DOHH2 (cell line): ENCODE results near the gene PIP5K1A.

ENCODE experiments used
- EZH2phosphoT487 ChIP-seq: fragments of 200-600 bp; sonication (generic); IDR thresholded peaks from 2 replicates; pipeline ENCODE4 v1.6.1; 2017; ENCODE audit warnings: borderline replicate concordance, mild to moderate bottlenecking, antibody characterized with exemption, low read length, moderate library complexity, mixed read lengths
- TF ChIP-seq, protein P1 (sequence below): fragments of 200-600 bp; sonication (generic); IDR thresholded peaks from one replicate; pipeline ENCODE4 v1.5.1; 2014; ENCODE audit warnings: antibody characterized with exemption, mild to moderate bottlenecking, low read depth, low read length; ENCODE audit not compliant: poor library complexity, severe bottlenecking

DNA sequence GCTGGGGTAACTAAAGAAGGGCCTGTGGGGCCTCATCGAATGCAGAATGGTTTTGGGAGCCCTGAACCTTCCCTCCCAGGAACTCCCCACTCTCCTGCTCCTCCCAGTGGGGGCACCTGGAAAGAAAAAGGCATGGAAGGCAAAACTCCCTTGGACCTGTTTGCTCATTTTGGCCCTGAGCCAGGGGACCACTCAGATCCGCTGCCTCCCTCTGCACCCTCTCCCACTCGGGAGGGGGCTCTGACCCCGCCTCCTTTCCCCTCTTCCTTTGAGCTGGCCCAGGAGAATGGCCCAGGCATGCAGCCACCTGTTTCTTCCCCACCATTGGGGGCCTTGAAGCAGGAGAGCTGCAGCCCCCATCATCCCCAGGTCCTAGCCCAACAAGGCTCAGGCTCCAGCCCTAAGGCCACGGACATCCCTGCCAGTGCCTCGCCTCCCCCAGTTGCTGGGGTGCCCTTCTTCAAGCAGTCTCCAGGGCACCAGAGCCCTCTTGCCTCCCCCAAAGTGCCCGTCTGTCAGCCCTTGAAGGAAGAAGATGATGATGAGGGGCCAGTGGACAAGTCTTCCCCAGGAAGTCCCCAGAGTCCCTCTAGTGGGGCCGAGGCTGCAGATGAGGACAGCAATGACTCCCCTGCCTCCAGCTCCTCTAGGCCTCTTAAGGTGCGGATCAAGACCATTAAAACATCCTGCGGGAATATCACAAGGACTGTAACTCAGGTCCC is 88.4 kb downstream of the PIP5K1A start:
- TF ChIP-seq, protein P1, sequence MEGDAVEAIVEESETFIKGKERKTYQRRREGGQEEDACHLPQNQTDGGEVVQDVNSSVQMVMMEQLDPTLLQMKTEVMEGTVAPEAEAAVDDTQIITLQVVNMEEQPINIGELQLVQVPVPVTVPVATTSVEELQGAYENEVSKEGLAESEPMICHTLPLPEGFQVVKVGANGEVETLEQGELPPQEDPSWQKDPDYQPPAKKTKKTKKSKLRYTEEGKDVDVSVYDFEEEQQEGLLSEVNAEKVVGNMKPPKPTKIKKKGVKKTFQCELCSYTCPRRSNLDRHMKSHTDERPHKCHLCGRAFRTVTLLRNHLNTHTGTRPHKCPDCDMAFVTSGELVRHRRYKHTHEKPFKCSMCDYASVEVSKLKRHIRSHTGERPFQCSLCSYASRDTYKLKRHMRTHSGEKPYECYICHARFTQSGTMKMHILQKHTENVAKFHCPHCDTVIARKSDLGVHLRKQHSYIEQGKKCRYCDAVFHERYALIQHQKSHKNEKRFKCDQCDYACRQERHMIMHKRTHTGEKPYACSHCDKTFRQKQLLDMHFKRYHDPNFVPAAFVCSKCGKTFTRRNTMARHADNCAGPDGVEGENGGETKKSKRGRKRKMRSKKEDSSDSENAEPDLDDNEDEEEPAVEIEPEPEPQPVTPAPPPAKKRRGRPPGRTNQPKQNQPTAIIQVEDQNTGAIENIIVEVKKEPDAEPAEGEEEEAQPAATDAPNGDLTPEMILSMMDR = no peak
- TF ChIP-seq EZH2phosphoT487 = no peak
